ENCODE data around the gene BRAT1. TPM values are rescaled to one million over a fixed set of nuclear protein-coding genes. Genes with fewer than 3 reads are reported as not detected.
A peak's percentile ranks its signal among the peaks of the same experiment; 100 is the strongest.

The BRAT1 gene
- total and polyA plus RNA-seq, 2 experiments from 2014 or later: 19.2 to 45.0 TPM

DNA sequence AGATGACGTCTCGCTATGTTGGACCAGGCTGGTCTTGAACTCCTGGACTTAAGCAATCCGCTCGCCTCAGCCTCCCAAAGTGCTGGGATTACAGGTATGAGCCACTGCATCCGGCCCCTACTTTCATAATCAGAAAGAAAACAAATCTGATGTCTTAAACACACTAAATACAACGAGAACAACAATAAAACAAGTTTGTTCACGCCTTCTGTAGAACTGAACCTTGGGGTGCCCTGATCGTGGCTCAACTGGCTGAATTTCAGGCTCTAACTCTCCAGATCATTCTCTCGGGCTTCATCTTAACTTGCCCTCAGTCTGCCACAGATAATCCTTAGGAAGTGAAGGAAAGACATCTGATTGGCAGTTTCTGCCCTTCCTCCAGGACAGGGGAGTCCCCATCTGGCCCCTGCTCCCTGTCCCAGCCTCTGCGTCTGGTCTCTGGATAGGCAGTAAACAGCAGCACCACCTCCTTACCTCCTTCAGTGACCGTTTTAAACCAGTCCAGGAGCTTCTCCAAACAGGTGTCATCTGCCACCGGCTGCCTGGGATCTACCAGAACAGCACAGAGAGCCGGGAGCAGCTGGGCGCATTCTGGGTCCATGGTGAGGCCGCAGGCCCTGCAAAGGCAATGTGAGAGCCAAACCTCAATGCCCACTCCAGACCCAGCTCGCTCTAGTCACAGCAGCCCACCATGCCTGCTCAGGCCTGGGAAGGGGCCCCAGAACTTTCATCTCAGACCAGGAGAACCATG is 1.3 kb downstream of the BRAT1 start:
- peaks cover 36% of the 10 kb centered on the region for H3K79me2 ChIP-seq
- H3K4me2 ChIP-seq: peak overlapping the region; percentile 97
- peaks cover 8% of the 10 kb centered on the region for H3K4me1 ChIP-seq (ENCODE audit: insufficient read depth)
- no peaks in the 10 kb centered on the region for H3K27me3 ChIP-seq
- peak overlapping the region; percentile 85 for H3K4me3 ChIP-seq
- H3K27ac ChIP-seq: no peak overlapping the region
- H3K9me3 ChIP-seq (ENCODE audit: low read depth): no peaks in the 10 kb centered on the region
- H2AFZ ChIP-seq: no peak overlapping the region
- no peaks in the 10 kb centered on the region for H3K36me3 ChIP-seq (replicated peaks; ENCODE audit: insufficient read depth, low read depth)
- WGBS (ENCODE audit: low lambda C conversion rate, missing lambda C conversion rate): 85% methylated on average over 16 of the region's 16 CpGs
- TF ChIP-seq, protein P1, sequence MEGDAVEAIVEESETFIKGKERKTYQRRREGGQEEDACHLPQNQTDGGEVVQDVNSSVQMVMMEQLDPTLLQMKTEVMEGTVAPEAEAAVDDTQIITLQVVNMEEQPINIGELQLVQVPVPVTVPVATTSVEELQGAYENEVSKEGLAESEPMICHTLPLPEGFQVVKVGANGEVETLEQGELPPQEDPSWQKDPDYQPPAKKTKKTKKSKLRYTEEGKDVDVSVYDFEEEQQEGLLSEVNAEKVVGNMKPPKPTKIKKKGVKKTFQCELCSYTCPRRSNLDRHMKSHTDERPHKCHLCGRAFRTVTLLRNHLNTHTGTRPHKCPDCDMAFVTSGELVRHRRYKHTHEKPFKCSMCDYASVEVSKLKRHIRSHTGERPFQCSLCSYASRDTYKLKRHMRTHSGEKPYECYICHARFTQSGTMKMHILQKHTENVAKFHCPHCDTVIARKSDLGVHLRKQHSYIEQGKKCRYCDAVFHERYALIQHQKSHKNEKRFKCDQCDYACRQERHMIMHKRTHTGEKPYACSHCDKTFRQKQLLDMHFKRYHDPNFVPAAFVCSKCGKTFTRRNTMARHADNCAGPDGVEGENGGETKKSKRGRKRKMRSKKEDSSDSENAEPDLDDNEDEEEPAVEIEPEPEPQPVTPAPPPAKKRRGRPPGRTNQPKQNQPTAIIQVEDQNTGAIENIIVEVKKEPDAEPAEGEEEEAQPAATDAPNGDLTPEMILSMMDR (IDR thresholded peaks at IDR 0.05; ENCODE audit: poor library complexity): no peak
- TF ChIP-seq EZH2 (IDR thresholded peaks at IDR 0.05; ENCODE audit: borderline replicate concordance) (no peak), EZH2phosphoT487 (IDR thresholded peaks at IDR 0.05; ENCODE audit: low read depth, severe bottlenecking, unreplicated experiment) (no peak)
- no peak for DNase-seq (ENCODE audit: low spot score)
- no peaks in the 10 kb centered on the region for H3K9me2 ChIP-seq (replicated peaks; ENCODE audit: insufficient read depth)
- peaks cover 6% of the 10 kb centered on the region for H4K20me1 ChIP-seq (ENCODE audit: insufficient read depth, poor library complexity, severe bottlenecking)

DNA sequence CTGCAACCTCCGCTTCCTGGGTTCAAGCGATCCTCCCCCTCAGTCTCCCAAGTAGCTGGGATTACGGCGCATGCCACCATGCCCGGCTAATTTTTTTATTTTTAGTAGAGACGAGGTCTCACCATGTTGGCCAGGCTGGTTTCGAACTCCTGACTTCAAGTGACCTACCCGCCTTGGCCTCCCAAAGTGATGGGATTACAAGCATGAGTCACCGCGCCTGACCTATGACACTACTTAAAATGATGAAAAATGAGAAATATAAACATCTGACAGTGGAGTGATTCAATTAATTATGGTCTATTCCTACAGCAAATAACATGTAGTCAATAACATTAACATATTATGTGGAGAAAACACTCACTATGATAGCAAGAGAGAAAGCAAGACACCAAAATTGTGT is 2.2 kb downstream of the BRAT1 start:
- peaks cover 36% of the 10 kb centered on the region for H3K79me2 ChIP-seq
- H4K20me1 ChIP-seq (ENCODE audit: insufficient read depth, poor library complexity, severe bottlenecking): peaks cover 6% of the 10 kb centered on the region
- H2AFZ ChIP-seq: no peak overlapping the region
- H3K36me3 ChIP-seq (replicated peaks; ENCODE audit: insufficient read depth, low read depth): no peaks in the 10 kb centered on the region
- no peak overlapping the region for H3K27ac ChIP-seq
- no peak for TF ChIP-seq EZH2phosphoT487 (IDR thresholded peaks at IDR 0.05; ENCODE audit: low read depth, severe bottlenecking, unreplicated experiment)
- TF ChIP-seq, protein P1 (IDR thresholded peaks at IDR 0.05; ENCODE audit: poor library complexity): no peak
- TF ChIP-seq EZH2 (IDR thresholded peaks at IDR 0.05; ENCODE audit: borderline replicate concordance): no peak
- H3K9me3 ChIP-seq (ENCODE audit: low read depth): no peaks in the 10 kb centered on the region
- no peak overlapping the region for H3K4me3 ChIP-seq
- peak overlapping the region; percentile 97 for H3K4me2 ChIP-seq
- DNase-seq (ENCODE audit: low spot score): no peak
- no peaks in the 10 kb centered on the region for H3K9me2 ChIP-seq (replicated peaks; ENCODE audit: insufficient read depth)
- no peaks in the 10 kb centered on the region for H3K27me3 ChIP-seq
- 99% methylated on average over 10 of the region's 10 CpGs for WGBS (ENCODE audit: low lambda C conversion rate, missing lambda C conversion rate)
- H3K4me1 ChIP-seq (ENCODE audit: insufficient read depth): peaks cover 8% of the 10 kb centered on the region

DNA sequence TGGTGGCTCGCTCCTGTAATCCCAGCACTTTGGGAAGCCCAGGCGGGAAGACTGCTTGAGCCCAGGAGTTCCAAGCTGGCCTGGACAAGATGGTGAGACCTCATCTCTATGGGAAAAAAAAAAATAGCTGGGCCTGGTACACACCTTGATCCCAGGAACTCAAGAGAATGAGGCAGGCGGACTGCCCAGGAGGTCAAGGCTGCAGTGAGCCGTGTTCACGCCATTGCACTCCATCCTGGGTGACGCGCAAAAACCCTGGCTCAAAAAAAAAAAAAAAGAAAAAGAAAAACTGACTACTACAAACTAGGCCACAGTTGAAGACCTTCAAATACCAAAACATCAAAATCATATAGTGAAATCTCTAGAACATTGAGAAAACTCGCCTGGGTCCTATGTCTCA is 3.9 kb downstream of the BRAT1 start:
- no peak overlapping the region for H2AFZ ChIP-seq
- no peak for TF ChIP-seq EZH2phosphoT487 (IDR thresholded peaks at IDR 0.05; ENCODE audit: low read depth, severe bottlenecking, unreplicated experiment)
- no peak for TF ChIP-seq EZH2 (IDR thresholded peaks at IDR 0.05; ENCODE audit: borderline replicate concordance)
- TF ChIP-seq, protein P1 (IDR thresholded peaks at IDR 0.05; ENCODE audit: poor library complexity): no peak

More for the DNA sequence above, 3.9 kb downstream of the BRAT1 start:
- Histone ChIP-seq H3K79me2 (peaks cover 36% of the 10 kb centered on the region), H4K20me1 (ENCODE audit: insufficient read depth, poor library complexity, severe bottlenecking) (peaks cover 6% of the 10 kb centered on the region), H3K4me2 (no peak overlapping the region), H3K9me2 (replicated peaks; ENCODE audit: insufficient read depth) (no peaks in the 10 kb centered on the region), H3K27me3 (no peaks in the 10 kb centered on the region), H3K4me1 (ENCODE audit: insufficient read depth) (peaks cover 8% of the 10 kb centered on the region), H3K36me3 (replicated peaks; ENCODE audit: insufficient read depth, low read depth) (no peaks in the 10 kb centered on the region), H3K9me3 (ENCODE audit: low read depth) (no peaks in the 10 kb centered on the region), H3K27ac (no peak overlapping the region), H3K4me3 (no peak overlapping the region)
- WGBS (ENCODE audit: low lambda C conversion rate, missing lambda C conversion rate): 95% methylated on average over 8 of the region's 8 CpGs
- DNase-seq (ENCODE audit: low spot score): no peak

Data from hepatocyte (in vitro differentiated cells).